Loucy (cell line): ENCODE measurements around the gene ZNF701.

ENCODE experiments used
- EZH2phosphoT487 ChIP-seq: fragments of 200-600 bp; IDR thresholded peaks from 2 replicates; pipeline ENCODE4 v1.6.1; 2018; ENCODE audit warnings: antibody characterized with exemption, mild to moderate bottlenecking, moderate library complexity, borderline replicate concordance
- TF ChIP-seq, protein P1 (sequence below): fragments of 200-600 bp; sonication (generic); conservative IDR thresholded peaks from 2 replicates; pipeline ENCODE4 v1.5.1; 2014; ENCODE audit warnings: mild to moderate bottlenecking, antibody characterized with exemption, low read length

DNA sequence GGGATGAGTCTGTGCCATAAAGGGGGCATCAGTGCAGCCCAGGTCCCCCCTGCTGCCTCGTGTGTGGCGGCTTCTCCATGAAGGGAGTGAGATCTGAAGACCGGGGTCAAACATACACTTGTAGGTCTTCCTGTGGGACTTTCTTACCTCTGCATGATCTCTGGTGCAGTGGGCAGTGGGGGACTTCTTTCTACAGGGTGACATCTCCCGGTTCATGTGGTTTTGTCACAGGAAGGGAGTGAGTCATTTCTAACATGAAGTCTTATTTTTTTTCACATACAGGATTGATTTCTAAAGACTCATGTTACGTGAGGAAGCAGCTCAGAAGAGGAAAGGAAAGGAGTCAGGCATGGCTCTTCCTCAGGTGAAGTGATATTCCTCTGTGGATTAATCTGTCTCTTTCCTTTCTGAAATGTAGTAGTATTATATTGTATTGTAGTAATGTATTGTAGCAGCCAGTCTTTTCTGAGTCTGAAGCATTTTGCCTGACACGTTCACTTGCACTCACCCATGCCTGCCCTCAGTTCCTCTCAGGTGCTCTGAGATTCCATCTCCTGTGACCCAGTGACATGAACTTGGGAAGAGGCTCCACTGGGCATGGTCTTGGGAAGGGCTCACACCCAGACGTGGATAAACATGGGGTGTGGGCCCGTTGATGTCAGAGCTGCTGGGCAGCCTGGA, 27.0 kb upstream of the ZNF701 start:
- TF ChIP-seq, protein P1, sequence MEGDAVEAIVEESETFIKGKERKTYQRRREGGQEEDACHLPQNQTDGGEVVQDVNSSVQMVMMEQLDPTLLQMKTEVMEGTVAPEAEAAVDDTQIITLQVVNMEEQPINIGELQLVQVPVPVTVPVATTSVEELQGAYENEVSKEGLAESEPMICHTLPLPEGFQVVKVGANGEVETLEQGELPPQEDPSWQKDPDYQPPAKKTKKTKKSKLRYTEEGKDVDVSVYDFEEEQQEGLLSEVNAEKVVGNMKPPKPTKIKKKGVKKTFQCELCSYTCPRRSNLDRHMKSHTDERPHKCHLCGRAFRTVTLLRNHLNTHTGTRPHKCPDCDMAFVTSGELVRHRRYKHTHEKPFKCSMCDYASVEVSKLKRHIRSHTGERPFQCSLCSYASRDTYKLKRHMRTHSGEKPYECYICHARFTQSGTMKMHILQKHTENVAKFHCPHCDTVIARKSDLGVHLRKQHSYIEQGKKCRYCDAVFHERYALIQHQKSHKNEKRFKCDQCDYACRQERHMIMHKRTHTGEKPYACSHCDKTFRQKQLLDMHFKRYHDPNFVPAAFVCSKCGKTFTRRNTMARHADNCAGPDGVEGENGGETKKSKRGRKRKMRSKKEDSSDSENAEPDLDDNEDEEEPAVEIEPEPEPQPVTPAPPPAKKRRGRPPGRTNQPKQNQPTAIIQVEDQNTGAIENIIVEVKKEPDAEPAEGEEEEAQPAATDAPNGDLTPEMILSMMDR, result no peak
- no peak for TF ChIP-seq EZH2phosphoT487
